A673 (cell line): ENCODE measurements around the gene DNAJB4.

Source experiments
- CTCF ChIP-seq: fragments of 300-800, 200-600 bp; sonication (generic); conservative IDR thresholded peaks from 2 replicates; pipeline ENCODE4 v1.5.1; 2017; ENCODE audit warnings: low read depth, mild to moderate bottlenecking, antibody characterized with exemption, low read length, moderate library complexity, mixed read lengths
- EZH2 ChIP-seq: fragments of 200-600 bp; sonication (generic); IDR thresholded peaks from 2 replicates; pipeline ENCODE4 v1.6.1; 2017; ENCODE audit warnings: borderline replicate concordance, low read depth, mild to moderate bottlenecking, mixed read lengths, antibody characterized with exemption, low read length; ENCODE audit not compliant: poor library complexity, severe bottlenecking

- TF ChIP-seq EZH2 (no peak), CTCF (no peak)
These were observed 49.0 kb upstream of the DNAJB4 start for GRCh38 chr1:77955709-77956108.
